ENCODE data around the gene GZMM. TPM values are rescaled to one million over a fixed set of nuclear protein-coding genes. Genes with fewer than 3 reads are reported as not detected.

The GZMM gene
- total and polyA plus RNA-seq, 2 of the 13 experiments (the other 11 are each of a cell fraction or from before 2014, with no cell fraction given): 0.07 TPM; not detected in 1

- TF ChIP-seq, protein P1, sequence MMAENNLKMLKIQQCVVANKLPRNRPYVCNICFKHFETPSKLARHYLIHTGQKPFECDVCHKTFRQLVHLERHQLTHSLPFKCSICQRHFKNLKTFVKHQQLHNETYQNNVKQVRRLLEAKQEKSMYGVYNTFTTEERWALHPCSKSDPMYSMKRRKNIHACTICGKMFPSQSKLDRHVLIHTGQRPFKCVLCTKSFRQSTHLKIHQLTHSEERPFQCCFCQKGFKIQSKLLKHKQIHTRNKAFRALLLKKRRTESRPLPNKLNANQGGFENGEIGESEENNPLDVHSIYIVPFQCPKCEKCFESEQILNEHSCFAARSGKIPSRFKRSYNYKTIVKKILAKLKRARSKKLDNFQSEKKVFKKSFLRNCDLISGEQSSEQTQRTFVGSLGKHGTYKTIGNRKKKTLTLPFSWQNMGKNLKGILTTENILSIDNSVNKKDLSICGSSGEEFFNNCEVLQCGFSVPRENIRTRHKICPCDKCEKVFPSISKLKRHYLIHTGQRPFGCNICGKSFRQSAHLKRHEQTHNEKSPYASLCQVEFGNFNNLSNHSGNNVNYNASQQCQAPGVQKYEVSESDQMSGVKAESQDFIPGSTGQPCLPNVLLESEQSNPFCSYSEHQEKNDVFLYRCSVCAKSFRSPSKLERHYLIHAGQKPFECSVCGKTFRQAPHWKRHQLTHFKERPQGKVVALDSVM (CRISPR knock-in tag; IDR thresholded peaks at IDR 0.05): peak; percentile 23; the same call in 1 of the 2 replicates
- no peak for TF ChIP-seq HHEX (CRISPR knock-in tag; IDR thresholded peaks at IDR 0.05)
- TF ChIP-seq ZNF281 (CRISPR knock-in tag; IDR thresholded peaks at IDR 0.05; ENCODE audit: borderline replicate concordance): no peak
- no peak for TF ChIP-seq HNRNPUL1 (IDR thresholded peaks at IDR 0.05; ENCODE audit: low read depth, low read length)
- no peak for TF ChIP-seq PAWR (CRISPR knock-in tag; IDR thresholded peaks at IDR 0.05; ENCODE audit: borderline replicate concordance)
- no peak for TF ChIP-seq ZNF543 (CRISPR knock-in tag; IDR thresholded peaks at IDR 0.05)
- peak; percentile 64; the same call in 1 of the 2 replicates for TF ChIP-seq ZMYM2 (CRISPR knock-in tag; IDR thresholded peaks at IDR 0.05)
- TF ChIP-seq, protein P2, sequence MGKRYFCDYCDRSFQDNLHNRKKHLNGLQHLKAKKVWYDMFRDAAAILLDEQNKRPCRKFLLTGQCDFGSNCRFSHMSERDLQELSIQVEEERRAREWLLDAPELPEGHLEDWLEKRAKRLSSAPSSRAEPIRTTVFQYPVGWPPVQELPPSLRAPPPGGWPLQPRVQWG (CRISPR knock-in tag; IDR thresholded peaks at IDR 0.05; ENCODE audit: borderline replicate concordance, low read depth): no peak
- 0 out of 2 replicates have a peak, but pooled peaks have one; percentile 31 for TF ChIP-seq ZNF333 (CRISPR knock-in tag; IDR thresholded peaks at IDR 0.05; ENCODE audit: borderline replicate concordance)
- TF ChIP-seq ZSCAN25 (CRISPR knock-in tag; IDR thresholded peaks at IDR 0.05): no peak
- no peak for TF ChIP-seq ZNF12 (CRISPR knock-in tag; IDR thresholded peaks at IDR 0.05)
- TF ChIP-seq SKI (IDR thresholded peaks at IDR 0.05; ENCODE audit: partially characterized antibody): no peak
- 0 out of 2 replicates have a peak, but pooled peaks have one; percentile 34 for TF ChIP-seq ZNF766 (CRISPR knock-in tag; IDR thresholded peaks at IDR 0.05; ENCODE audit: borderline replicate concordance)
- no peak for TF ChIP-seq ZNF44 (CRISPR knock-in tag; IDR thresholded peaks at IDR 0.05)
- TF ChIP-seq DPF2 (CRISPR knock-in tag; IDR thresholded peaks at IDR 0.05; ENCODE audit: borderline replicate concordance, low read depth): no peak
- TF ChIP-seq MAFK (conservative IDR thresholded peaks at IDR 0.05 in 1 of 2, IDR thresholded peaks at IDR 0.05 in 1 of 2; ENCODE audit: low read length in 2 of 2): no peak
- peak; percentile 57; the same call in 1 of the 2 replicates for TF ChIP-seq ZNF264 (CRISPR knock-in tag; IDR thresholded peaks at IDR 0.05)
- TF ChIP-seq PLSCR1 (CRISPR knock-in tag; IDR thresholded peaks at IDR 0.05; ENCODE audit: borderline replicate concordance): no peak
- no peak for TF ChIP-seq ISX (CRISPR knock-in tag; conservative IDR thresholded peaks at IDR 0.05)
- peak; percentile 95 for TF ChIP-seq ZMYM3 (CRISPR knock-in tag; IDR thresholded peaks at IDR 0.05)
- TF ChIP-seq MAFG (CRISPR knock-in tag; IDR thresholded peaks at IDR 0.05): no peak
- peak; percentile 2; the same call in 1 of the 2 replicates for TF ChIP-seq RXRA (CRISPR knock-in tag; IDR thresholded peaks at IDR 0.05)
- TF ChIP-seq NFE2L1 (CRISPR knock-in tag; IDR thresholded peaks at IDR 0.05; ENCODE audit: borderline replicate concordance): no peak
Measured at GRCh38 chr19:530134-531008, 13.5 kb upstream of the GZMM start (continued).

Measured in HepG2 (cell line).